Lung microvascular endothelial cell (primary cell): ENCODE data around the gene LAMB1. TPM values are rescaled to one million over a fixed set of nuclear protein-coding genes. Genes with fewer than 3 reads are reported as not detected.
A peak's percentile ranks its signal among the peaks of the same experiment; 100 is the strongest.
"Not testable (repeated sequence)": the region's sequence is repeated elsewhere in the genome, so short reads cannot be mapped to it uniquely, and the experiment has no call there.

Experiments used
- DNase-seq, 2 donors: peaks; one replicate each; pipeline versions ENCODE4 v3.0.0 to v3.0.0-alpha.2; 2010; ENCODE audit warnings: low read depth in 2 of 2
- total RNA-seq: library from RNA; depleted of rRNA; stranded (reverse); fragments of >200 nt; gene quantifications from 2 replicates; pipeline ENCODE4 v1.2.1, GENCODE V29; 2014

LAMB1 gene
- total RNA-seq, 1 donor from 2014 or later = 315 TPM

DNA sequence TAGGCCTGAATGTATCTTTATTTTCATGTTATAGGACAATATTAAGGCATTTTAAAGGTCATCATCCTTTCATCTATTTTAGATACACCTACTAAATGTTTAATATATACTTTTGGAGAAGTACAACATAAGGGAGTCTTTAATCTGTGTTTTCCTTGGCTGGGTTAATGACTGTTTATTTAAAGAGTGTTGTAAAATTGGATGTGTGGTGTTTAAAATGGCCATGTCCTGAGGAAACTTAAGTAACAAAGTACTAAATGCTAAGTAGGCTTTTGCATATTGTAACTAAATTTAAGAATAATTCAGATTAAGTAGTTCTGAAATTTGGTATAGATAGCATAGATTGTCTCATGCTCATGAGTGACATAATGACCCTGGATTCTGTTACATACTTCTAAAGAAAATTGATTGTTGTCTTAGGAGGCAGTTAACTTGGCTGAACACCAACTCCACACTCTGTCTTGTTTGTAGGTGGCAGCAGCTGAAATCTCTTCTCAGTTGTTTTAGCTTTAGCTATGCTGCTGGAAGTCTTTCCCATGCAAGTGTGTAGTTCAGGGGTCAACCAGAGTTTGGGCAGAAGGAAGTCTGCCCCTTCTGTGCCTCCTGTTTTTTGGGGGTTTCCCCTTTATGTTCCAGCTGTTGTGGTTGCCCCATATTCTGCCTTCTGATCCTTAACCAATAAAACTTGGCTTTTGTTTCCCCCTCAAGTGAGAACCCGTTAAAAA, 82.8 kb downstream of the LAMB1 start:
- peak in 1 of 2 donors; percentile 36 for DNase-seq

DNA sequence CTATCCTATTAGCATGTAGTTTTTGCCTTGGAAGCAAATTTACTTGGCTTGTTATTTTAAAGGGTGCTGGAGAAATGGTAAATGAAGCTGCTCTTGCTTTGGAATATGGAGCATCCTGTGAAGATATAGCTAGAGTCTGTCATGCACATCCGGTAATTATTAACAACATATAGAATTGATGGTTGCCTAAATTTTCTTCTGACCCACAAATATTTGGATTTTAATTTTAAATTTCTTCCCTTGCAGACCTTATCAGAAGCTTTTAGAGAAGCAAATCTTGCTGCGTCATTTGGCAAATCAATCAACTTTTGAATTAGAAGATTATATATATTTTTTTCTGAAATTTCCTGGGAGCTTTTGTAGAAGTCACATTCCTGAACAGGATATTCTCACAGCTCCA, 84.0 kb downstream of the LAMB1 start:
- DNase-seq = no peak

DNA sequence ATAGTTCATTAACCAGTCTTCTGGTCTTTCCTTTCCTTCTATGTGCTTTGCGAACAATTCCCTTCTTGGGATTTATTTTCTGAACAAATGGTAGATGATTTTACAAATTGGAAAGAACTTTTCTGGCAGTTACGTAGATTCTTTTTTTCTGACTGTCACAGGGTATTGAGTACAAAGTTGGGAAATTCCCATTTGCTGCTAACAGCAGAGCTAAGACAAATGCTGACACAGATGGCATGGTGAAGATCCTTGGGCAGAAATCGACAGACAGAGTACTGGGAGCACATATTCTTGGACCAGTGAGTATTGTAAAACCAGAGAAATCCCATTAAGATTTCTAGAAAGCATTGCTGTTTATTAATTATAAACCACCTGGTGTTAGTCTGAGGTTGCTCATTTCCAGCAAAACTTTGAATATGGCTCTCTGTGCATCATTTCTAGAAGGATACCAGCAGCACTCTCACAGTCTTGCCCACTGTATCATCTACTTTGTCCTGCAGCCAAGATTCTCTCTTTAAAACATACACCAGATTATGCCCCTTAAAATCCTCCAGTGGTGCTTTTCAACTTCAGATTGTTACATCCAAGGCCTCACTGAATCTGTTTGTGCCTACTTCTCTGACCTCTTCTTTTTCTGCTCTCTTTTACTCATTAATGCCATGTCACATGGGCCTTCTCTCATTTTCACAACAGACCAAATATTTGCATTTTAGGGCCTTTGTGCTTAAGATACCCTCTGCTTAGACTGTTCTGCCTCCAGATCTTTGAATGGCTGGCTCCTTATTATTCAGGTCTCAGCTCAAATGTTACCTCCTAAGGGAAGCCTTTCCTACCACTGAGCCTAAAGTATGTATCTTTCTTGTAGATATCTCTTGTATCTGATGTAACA, 85.0 kb downstream of the LAMB1 start:
- DNase-seq = no peak

DNA sequence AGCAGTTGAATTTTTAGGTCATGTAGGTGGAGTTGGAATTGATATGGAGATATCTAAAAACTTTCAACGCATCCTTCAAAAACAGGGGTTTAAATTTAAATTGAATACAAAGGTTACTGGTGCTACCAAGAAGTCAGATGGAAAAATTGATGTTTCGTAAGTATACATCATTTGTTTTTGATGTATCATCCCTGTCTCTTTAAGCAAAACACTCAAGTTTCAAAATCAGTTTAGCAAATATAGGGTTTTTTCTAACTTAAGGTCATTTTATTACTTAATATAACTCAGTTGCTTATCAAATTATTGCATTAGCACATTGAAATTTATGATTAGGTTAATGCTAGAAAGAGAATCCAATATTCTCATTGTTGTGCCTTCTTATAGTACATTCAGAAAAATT, 87.4 kb downstream of the LAMB1 start:
- no peak for DNase-seq

DNA sequence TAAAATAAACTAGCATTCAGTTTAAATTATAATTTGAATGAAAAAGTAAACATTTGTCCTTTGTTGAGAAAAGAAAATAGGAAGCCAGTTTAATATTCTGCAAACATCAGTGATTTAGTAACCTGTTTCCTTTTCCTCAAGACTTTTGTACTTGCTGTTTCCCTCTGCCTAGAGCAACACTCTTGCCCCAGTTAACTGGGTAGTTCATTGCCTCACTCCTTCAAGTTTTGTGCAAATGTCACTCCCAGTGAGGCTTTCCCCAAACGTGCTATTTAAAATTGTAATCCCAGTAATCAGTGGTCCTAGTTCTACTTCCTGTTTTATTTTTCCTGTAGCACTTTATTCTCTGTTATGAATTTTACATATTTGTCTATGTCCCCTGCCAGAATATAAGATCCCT, 88.1 kb downstream of the LAMB1 start:
- DNase-seq = no peak

DNA sequence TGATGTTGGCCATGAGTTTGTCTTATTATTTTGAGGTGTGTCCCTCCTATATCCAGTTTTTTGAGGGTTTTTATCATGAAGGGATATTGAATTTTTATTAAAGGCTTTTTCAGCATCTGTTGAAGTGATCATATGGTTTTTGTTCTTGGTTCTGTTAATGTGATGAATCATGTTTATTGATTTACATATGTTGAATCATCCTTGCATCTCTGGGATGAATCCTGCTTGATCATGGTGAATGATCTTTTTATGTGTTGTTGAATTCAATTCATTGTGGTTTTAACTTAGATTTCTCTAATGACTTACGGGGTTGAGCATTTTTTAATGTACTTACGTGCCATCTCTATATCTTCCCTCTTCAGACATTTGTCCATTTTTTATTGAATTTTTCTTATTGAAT, 89.1 kb downstream of the LAMB1 start:
- DNase-seq = no peak

DNA sequence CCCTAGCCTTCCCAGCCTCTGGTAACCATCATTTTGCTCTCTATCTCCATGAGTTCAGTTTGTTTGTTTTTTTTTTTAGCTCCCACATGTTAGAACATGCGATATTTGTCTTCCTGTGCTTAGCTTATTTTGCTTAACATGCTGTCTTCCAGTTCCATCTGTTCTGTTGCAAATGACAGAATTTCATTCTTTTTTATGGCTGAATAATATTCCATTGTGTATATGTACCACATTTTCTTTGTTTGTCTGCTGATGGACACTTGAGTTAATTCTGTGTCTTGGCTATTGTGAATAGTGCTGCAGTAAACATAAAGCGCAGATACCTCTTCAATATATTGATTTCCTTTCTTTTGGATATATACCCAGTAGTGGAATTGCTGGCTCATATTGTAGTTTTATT, 91.0 kb downstream of the LAMB1 start:
- no peak for DNase-seq

DNA sequence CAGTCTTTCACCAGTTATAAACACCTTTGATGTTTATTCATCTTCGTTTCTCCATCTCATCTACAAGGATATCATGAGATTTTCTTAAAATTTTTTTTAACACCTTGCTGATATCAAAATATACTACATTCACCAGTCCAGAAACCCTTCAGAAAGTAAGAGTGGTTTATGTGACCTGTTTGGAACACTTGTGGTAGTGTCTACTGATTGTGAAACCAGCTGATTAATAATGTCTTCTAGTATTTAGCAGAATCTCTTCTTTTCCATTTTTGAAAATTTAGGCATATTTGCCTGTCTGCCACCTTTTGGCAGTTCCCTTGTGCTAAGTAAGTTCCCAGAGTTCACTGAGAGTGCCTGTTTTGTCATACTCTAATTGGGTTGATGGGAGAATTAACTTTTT, 93.5 kb downstream of the LAMB1 start:
- no peak for DNase-seq

DNA sequence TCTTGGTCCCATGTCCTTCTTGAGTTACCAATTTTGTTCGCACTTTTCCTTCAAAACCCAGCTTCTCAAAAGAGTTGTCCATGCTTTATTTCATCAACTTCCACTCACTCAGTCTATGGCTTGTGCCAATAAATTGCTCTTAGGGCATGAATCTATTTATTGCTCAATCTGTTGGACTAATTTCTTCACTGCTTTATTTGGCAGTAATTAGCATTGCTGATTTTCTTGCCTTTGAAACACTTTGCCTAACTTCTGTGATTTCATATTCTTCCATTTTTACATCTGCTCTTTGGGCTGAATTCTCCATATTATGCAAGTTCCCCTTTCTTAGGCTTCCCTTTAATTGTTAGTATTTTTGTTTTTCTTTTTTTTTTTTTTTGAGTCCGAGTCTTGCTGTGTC, 95.2 kb downstream of the LAMB1 start:
- no peak for DNase-seq

DNA sequence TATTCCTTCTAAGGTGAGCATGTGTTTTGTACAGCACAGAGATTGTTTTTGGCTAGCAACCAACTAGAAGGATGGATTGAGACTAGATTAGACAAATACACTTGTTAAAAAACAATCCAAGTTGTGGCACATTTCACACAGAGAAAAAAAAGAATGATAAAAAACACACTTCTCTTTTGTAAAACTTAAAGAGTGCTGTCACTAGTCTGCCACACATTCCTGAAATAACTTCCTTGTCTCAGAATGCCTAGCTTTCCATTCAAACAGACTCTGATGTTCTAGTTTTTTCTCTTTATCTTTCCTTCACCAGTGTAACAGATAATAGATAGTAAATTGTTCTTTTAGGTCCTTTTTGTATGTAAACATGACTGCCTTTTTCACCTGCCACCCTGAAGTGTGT, 100.6 kb downstream of the LAMB1 start:
- DNase-seq = no peak

DNA sequence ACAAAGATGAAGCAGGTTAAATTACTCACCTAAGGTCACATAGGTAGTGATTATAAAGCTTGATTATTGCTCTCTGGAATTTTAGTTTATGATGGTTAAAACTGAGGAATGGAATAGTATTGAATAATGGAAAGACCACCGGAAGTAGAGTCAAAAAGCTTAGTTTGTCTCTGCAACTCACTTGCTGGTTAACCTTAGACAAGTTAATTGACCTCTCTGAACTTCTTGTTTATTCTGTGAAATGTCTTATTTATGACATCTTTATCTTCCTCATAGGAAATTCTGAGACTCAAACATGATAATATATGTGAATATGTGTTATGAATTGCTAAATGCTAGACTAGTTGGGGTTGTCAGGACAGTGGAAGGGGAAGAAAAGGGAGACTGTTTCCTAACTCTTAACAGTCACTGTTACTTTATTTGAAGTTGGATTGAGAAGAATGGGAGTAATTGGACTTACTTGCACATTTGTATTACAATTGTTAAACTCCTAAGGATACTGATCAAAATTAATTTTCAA, 102.4 kb downstream of the LAMB1 start:
- DNase-seq = no peak

DNA sequence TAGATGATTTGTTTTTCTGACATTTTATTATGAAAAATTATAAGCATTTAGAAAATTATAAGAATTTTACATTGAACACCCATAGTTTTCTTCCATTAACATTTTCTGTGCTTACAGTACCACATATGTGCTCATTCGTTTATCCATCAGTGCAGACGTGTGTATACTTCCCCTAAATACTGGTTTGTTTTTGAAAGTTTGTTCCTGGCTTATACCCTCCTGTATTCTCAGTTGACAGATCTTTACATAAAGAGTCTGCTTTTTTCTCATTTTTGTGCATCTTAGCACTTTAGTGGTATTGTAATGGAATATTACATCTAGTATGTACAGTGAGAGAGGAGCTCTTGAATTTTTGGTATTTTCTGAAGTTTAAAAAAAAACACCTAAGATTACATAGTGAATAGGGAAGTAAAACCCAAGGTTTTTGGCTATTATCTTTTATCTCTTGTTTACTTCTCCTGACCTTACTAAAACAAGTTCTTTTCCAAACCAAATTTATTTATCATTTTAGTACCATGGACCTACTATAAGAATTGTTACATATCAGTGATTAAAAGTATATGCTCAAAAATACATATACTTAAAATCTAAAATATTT, 103.9 kb downstream of the LAMB1 start:
- no peak for DNase-seq

DNA sequence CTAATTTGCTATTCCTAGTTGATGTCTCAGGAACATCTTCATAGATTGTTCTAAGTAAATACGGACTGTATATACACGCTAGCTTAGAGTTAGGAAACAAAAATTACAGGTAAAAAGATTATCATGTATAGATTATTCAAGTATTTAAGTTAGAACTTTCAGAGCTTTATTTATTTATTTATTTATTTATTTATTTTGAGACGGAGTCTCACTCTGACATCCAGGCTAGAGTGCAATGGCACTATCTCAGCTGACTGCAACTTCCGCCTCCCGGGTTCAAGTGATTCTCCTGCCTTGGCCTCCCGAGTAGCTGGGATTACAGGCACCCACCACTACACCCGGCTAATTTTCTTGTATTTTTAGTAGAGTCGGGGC, 110.6 kb downstream of the LAMB1 start:
- DNase-seq = not testable (repeated sequence)

DNA sequence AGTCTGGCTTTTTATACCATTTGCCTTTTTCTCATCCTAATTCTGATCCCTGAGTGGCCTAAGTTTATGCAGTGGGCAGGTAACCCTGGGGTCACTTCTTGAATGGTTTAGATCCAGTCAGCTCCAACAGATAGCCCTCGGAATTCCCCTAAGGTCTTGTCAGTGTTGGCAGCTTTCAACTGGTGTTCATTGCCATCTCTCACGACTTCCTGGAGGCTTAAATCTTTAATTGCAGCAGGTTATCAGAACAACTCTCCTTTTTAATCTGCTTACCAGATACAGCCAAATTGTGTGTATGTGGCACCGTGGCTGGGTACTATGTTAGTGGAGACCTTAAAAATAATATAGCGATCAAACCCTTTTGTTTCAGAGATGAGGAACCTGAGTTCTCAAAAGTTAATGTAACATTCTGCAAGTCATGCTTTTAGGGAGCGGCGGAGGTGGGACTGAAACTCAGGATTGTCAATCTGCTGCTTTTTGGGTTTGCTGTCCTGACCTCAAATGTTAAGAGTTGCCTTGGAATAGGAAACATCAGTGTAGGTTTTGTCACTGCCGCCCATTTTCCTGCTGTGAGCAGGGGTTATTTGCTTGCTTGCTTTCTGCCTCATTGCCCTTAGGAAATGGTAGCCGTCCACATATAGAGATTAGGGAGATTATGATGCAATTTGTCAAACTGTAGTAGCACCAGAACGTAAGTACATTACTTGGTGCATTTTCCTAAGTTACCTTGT, 111.2 kb downstream of the LAMB1 start:
- DNase-seq = peak; percentile 35 to 63

DNA sequence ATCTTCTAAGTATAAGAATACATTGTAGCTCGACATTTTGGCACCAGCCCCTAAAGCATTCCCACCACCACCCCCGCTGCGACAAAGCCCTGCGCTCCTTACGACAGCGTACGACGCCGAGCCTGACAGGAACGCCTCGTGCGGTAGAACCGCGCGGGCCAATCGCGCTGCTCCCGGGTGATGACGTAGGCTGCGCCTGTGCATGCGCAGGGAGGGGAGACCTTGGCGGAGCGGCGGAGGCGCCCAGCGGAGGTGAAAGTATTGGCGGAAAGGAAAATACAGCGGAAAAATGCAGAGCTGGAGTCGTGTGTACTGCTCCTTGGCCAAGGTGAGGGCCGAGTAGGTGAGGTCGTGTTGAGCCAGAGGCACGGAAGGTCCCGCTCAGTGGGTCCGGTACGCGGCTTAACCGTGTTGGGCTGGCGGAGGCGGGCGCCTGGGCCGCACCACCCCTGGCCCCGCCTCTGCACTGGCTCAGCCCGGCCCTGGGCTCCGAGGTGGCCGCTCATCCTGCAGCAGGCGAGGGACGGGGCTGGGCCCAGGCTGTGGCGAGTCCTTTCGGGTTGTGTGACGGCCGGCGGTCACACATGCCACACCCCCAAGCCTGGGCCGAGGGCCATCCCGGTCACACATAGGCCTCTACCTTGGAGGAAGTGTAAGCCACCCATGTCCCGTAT, 111.9 kb downstream of the LAMB1 start, which contains the start of gene DLD:
Gene DLD, plus strand, starts transcription at position 222 of the 674 bp plus-strand sequence. Its CDS starts 68 bp downstream, at position 290.
- peak; percentile 94 to 95 for DNase-seq

DNA sequence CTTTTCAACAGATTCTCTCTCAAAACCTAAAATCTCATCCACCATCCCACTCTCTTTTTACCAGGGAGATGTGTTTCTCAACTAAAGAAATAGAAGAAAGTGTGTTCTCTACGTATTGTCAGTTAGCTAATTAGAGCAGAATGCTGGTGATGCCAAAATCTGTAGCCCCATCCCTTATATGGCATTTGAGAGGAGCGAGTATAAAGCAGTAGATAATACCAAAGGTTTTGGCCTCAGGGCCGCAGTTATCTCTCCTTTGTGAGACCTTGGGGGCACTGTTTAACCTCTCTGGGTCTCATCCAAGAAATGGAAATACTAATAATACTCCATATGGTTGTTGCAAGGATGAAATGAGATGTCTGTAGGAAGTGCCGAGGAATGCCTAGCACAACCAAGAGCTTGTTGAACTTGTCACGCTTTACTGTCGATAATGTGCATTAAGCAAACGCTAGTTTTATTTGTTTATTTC, 112.4 kb downstream of the LAMB1 start:
- DNase-seq = no peak

DNA sequence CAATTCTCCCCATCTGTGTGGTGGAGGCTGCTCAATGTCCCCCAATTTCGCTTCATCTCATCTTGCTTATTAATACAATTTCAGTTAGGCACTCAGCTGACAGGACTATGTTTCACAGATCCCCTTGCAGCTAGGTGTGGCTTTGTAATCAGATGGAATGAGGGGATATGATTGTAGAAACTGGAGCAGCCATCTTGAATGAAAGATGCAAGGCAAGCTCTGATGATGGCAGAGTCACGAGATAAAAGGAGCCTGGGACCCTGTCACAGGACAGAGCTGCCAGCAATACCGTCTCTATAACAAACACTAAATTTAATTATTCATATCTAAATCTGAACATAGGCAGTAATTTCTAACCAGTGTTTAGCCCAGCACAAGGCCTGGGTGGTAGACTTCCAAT, 113.0 kb downstream of the LAMB1 start:
- no peak for DNase-seq

DNA sequence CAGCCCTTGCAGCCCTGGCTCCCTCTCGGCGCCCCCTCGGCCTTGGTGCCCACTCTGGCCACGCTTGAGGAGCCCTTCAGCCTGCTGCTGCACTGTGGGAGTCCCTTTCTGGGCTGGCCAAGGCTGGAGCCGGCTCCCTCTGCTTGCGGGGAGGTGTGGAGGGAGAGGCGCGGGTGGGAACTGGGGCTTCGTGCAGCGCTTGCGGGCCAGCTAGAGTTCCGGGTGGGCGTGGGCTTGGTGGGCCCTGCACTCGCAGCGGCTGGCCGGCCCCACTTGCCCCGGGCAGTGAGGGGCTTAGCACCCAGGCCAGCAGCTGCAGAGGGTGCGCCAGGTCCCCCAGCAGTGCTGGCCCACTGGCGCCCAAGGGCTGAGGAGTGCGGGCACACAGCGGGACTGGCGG, 115.1 kb downstream of the LAMB1 start:
- DNase-seq = not testable (repeated sequence)

DNA sequence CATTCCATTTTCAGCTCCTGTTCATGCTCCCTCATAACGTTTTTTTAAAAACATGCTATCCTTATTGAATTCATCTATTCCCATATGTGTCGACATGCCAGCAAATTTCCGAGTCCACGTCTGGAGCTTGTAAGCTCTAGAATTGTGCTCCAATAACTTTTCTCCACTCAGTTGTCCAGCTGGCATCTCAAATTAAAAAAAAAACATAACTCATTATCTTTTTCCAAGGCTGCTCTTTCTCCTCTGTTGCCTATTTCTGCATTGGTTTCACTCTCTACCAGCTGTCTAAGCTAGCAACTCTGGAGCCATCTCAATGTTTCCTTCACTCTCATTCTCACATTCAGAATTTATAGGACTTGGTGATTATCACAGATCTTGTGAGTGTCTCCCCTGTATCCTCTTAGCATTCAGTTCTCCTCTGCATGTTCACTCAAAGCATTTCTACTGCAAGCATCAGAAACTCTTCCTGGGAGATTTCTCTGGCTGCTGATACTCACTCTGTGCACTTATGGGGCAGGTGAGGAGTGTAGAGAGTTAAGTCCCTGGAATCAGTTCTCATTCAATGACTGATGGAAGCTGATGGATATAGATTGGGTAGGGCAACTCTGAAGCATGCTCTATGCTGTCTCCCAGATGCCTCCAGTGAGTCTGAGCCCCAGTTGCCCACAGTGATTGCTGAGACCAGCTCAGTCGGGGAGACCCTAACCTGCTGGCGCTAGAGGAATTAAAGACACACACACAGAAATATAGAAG, 118.7 kb downstream of the LAMB1 start:
- DNase-seq = no peak

DNA sequence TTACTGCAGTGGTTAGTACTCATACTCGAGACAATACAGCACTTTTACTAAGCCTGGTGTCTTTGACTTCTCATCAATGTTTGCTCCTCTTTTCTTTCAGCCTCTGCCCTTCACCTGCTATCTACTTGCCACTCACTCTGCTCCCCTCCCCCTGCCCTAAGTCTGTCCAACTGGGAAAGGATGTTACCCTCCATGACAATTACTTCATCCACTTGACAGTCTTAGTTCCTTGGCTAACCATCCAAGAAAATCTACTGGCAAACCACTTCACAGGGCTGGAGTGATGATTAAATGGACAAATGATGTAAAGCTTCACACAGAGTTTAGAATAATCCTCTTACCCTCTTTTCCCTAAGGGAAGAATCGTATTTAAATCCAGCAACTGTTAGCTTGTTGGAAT, 120.2 kb downstream of the LAMB1 start:
- DNase-seq = no peak
